Hindlimb muscle (tissue), 1 donor: ENCODE measurements around the gene IQCK. TPM values are rescaled to one million over a fixed set of nuclear protein-coding genes. Genes with fewer than 3 reads are reported as not detected.

Source experiments
- DNase-seq: peaks from one replicate; pipeline ENCODE4 v3.0.0-alpha.2; 2013
- polyA plus RNA-seq: library from polyadenylated mRNA; unstranded; fragments of 120-200 nt; gene quantifications from one replicate; pipeline ENCODE4 v1.2.1, GENCODE V29; 2013; ENCODE audit not compliant: insufficient read length

Gene IQCK
- polyA plus RNA-seq, 1 donor = 14.2 TPM

- DNase-seq = no peak
Observed at GRCh38 chr16:19804538-19805323, 86.7 kb downstream of the IQCK start.

GRCh38 chr16:19805459-19806162 is 87.5 kb downstream of the IQCK start:
- DNase-seq = no peak

- no peak for DNase-seq
Observed at GRCh38 chr16:19808061-19808641, 90.1 kb downstream of the IQCK start.

- DNase-seq = no peak
Observed at GRCh38 chr16:19809121-19809635, 91.1 kb downstream of the IQCK start.

- DNase-seq = no peak
Observed at GRCh38 chr16:19809693-19810092, 91.6 kb downstream of the IQCK start.

GRCh38 chr16:19810817-19811731 is 93.0 kb downstream of the IQCK start:
- DNase-seq = peak; percentile 31

GRCh38 chr16:19812986-19813385 is 94.9 kb downstream of the IQCK start:
- no peak for DNase-seq

GRCh38 chr16:19815418-19815817 is 97.3 kb downstream of the IQCK start:
- no peak for DNase-seq

- DNase-seq = no peak
Observed at GRCh38 chr16:19817122-19817521, 99.1 kb downstream of the IQCK start.

- DNase-seq = no peak
Observed at GRCh38 chr16:19817875-19818274, 99.8 kb downstream of the IQCK start.

- DNase-seq = no peak
Observed at GRCh38 chr16:19822533-19822932, 104.5 kb downstream of the IQCK start.

GRCh38 chr16:19823322-19823721 is 105.3 kb downstream of the IQCK start:
- DNase-seq = no peak

- DNase-seq = no peak
Observed at GRCh38 chr16:19824216-19824615, 106.1 kb downstream of the IQCK start.

GRCh38 chr16:19829844-19830692 is 112.0 kb downstream of the IQCK start:
- DNase-seq = no peak

GRCh38 chr16:19830902-19831560 is 113.0 kb downstream of the IQCK start:
- DNase-seq = no peak

GRCh38 chr16:19831678-19832077 is 113.6 kb downstream of the IQCK start:
- DNase-seq = no peak

GRCh38 chr16:19833176-19833575 is 115.1 kb downstream of the IQCK start:
- DNase-seq = no peak

GRCh38 chr16:19833581-19833980 is 115.5 kb downstream of the IQCK start:
- no peak for DNase-seq

GRCh38 chr16:19835196-19835595 is 117.1 kb downstream of the IQCK start:
- DNase-seq = no peak

GRCh38 chr16:19835968-19836421 is 117.9 kb downstream of the IQCK start:
- DNase-seq = peak; percentile 26
